ENCODE results near the gene PLSCR2.
"Not testable (repeated sequence)": the region's sequence is repeated elsewhere in the genome, so short reads cannot be mapped to it uniquely, and the experiment has no call there.

PLSCR2 gene

GRCh38 chr3:146412711-146413110, 56.6 kb downstream of the PLSCR2 start:
- not testable (repeated sequence) for DNase-seq

- DNase-seq: no peak
Measured at GRCh38 chr3:146407956-146408355, 61.4 kb downstream of the PLSCR2 start.

- DNase-seq: no peak
Measured at GRCh38 chr3:146404436-146404835, 64.9 kb downstream of the PLSCR2 start.

GRCh38 chr3:146403792-146404191, 65.6 kb downstream of the PLSCR2 start:
- no peak for DNase-seq

DNA sequence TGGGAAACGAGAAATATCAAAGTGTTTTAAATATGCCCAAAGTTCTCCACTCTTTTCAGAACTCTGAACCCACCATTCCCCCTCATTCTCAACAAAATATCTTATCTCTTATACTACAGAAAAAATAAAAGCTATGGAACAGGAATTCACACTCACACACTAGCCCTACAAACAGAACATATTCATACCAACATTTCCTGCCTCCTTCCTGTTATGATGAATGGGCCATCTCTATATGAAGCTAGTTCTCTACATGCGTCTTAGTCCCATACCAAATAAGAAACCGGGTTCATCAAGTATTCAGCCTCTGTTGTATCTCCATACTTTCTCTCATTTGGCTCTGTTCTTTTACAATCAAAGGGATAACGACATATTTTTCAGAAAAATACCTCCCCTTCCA, 72.6 kb downstream of the PLSCR2 start:
- DNase-seq: no peak

DNA sequence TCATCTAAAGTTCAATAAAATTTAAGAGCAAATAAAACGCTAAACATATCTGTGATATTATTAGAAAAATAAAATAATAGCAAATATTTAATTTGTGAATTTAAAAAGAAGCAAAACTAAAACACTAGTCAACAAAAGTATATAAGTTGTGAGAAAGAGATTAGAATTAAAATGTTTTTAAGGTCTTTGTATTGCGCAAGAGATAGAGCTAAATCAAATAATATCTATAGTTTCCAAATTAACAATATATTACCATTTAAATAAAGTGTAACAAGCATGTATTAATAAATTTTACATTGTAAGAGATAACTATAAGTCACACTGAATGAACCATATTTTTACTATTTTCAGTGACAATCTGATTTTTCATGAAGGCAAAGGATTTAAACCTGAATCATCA, 74.2 kb downstream of the PLSCR2 start:
- no peak for DNase-seq

- no peak for DNase-seq
Measured at GRCh38 chr3:146390957-146391356, 78.4 kb downstream of the PLSCR2 start.

DNA sequence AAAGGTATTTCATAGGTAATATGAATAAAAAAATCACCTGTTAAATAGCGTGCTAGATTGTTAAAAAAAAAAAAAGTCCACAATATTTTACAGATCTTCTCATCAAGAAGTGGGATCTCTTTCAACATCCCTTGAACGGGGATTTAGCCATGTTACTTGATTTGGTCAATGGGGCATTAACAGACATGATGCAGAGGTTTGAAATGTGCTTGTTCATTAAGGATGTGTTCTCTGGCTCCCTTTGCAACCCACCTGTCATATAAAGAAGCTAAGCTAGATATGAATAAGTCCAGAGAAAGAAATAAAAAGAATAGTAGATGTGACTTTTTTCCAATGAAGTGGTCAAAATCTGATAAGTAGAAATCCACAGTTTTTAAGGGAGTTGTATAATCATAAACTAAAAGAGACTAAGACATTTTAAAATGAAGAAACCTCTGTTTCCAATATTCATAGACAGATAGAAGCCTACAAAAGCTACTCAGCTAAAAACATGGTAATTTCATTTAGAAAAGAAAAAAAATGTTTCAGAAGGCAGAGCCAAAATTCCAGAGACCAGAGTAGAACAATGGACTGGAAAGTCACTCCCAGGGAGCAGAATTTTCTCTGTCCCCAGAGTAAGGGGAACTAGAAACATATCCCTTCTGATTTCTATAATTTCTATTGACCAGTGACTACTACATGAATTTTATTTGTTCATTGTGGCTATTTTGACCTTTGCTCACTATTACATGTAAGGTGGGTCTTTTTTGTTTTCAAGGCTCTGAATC, 79.2 kb downstream of the PLSCR2 start:
- DNase-seq: no peak

DNA sequence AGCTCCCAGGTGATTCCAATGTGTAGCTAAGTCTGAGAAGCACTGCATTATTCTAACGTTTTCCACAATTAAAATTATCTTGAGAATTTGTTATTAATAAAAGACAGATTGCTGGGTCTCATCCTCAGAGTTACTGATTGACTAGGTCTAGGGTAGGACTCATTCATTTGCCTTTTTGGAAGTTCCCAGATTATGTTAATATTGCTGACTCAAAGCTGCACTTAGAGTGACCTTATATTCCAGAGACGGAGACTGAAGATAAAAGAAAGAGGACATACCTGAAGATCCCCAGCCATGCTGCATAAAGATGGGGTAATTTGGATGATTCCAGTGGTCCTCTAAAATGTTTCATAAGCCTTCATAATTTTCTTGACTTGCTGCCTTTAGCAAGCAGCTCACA, 81.8 kb downstream of the PLSCR2 start:
- DNase-seq: no peak

DNA sequence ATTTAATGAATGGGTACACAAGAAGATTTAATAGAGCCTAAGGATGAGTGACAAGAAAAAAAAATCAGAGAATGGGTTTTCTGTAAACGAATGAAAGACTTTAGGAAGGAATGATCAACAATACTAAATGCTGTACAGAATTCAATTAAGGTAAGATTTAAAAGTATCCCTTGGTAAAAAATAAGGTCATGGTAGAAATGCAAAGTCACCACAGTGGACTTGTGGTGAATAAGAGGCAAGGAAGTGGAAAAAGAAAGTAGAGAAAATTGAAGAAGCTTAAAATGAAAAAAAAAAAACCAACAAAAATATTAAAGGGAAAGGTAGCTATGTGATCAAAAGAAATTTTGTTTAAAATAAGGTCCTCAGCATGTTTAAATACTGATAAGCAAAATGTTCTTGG, 82.4 kb downstream of the PLSCR2 start:
- DNase-seq: no peak

DNA sequence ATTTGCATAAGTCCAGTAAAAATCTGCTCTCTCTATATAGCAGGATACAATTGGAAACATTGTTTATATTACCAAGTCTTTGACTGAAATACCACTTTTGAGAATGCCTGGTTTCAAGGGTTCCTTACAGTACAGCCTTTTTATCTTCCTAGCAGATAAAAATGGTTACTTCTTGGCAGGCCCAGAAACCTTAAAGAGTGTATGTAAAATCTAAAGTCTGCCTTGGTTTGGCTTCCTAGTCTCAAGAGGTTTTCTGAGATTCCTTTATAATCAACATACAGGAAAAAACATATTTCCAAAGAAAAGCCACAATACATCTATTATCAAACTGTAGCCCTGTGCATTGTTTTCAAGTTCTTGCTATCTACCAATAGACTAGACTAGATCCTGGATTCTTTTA, 84.6 kb downstream of the PLSCR2 start:
- DNase-seq: no peak
